ENCODE results near the gene SHFL.

SHFL gene

GRCh38 chr19:10134040-10134439 is 47.9 kb downstream of the SHFL start:
- DNase-seq (ENCODE audit: low spot score): no peak

DNA sequence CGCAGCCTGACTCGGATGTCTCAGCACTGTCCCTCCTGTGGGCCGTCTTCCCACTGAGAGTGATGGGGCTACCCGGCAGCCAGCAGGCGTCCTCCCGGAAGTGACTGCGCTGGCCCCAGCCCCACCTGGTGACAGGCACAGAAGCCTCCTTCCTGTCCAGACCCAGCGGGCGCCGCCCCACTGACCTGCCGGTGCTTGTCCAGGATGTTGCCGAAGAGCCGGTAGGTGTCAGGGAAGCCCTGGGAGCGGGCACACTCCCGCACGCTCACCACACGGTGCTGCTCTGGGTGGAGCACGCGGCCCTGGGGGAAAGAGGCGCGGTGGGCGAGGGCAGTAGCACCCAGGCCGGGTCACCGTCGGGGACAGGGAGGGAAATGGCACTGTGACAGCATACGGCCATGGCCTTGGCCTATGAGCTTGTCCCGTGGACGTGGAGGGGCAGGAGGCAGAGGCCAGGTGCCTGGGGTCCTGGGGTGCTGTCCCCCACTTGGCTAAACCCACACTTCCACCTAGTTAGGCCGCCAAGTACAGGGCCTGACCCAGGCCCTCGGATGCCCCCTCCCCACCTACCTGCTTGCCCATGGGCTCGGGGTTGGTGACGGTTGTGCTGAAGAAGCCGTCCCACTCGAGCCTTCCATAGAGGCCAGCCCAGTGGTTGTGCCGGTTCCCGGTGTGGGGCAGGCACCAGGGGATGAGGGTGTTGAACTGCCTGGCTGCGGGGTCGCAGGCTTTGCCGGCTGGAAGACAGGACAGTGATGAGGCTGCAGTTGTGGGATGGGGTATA is 49.6 kb downstream of the SHFL start:
- no peak for DNase-seq (ENCODE audit: low spot score)

GRCh38 chr19:10136936-10137335 is 50.8 kb downstream of the SHFL start:
- DNase-seq (ENCODE audit: low spot score): no peak

DNA sequence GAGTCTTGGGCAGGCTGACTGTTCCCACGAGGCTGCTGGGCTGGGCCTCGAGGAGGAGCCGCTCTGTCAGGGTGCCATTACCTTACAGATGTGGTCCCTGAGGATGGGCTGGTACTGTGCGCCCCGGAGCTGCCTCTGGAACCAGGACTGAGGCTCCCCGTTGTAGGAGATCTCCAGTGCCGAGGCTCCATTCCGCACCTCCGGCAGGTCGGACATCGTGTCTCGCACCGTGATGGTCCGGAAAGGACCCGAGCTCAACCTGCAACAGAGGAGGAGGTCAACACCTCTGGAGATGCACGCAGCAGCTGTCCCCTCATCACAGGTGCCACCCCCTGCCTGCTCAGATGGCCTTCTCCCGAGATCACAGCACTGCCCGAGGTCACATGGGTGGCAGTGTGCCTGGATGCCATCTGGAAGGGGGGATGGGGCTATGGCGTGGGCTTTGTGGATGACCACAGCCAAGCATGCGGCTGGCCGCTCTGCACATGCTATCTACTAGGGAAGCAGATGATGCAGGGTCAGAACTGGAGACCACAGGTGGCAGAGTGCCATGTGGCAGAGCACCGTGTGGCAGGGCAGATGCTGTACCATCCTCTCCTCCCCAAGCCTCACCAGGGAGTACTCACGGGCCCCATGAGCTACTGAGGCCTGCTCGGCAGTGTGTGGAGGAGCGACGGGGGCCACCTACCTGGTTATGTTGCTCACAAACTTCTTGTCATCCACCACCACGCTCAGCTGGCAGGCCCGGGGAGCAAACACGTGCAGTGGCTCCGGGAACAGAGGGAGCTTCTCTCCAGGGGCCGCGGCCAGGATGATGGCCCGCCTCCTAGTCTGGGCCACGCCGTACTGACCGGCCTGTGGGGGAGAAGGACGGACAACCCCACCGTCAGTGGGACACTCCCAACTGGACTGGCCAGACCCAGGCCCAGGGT is 51.9 kb downstream of the SHFL start:
- no peak for DNase-seq (ENCODE audit: low spot score)

DNA sequence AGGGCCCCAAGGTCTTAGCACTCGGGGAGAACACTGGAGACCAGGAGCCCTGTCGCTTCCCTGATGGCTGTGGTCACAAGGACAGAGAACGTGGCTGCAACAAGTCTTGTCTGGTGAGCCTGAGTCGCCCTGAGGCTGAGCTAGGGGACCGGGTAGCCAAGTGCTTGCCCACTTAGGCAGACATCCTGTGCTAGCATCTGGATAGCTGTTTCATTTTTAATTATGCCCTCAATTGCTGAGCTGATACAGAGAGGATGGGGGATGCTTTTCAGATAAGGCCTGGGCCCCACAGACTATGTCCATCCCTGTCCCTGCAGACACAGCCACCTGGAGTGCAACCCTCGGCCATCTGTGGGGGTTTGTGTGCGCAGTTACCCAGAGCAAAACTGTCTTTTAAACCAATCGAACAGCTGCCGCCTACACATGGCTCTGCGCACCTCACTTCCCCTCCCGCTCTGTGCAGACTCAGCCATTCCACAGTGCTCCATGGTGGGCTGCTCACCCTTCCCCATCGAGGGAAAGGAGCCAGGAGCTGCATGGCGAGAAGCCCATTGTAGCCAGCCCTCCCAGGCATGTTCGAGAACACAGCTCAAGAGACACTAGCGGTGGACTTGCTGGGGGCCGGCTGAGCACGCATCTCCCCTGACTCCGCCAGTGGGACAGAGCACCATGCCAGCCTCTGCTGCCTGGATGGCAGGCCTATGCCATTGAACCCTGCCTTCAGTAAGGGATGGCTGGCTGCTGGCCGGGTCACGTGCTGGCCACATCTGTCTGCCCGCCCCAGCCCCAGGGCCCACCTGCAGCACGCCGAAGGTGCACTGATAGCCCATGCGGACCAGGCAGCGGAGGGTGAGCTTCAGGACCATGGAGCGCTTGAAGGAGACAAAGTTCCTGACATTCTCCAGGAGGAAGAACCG is 53.0 kb downstream of the SHFL start:
- no peak for DNase-seq (ENCODE audit: low spot score)

DNA sequence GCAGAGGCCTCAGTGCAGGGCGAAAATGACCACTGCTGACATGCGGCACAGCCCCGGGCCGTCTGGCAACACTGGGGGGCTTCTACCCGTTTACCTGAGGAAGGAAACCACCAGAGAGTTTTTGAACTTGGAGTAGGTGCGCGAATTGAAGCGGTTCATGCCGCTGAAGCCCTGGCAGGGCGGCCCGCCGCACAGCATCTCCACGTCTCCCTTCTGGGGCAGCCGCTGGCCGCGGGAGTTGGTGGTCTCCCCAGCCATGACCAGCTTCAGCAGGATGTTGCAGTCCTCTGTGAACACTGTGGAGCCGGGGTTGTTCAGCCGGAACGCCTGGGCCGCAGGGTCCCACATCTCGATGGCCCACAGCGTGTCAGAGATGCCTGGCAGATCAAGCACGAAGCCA is 53.8 kb downstream of the SHFL start:
- no peak for DNase-seq (ENCODE audit: low spot score)

DNA sequence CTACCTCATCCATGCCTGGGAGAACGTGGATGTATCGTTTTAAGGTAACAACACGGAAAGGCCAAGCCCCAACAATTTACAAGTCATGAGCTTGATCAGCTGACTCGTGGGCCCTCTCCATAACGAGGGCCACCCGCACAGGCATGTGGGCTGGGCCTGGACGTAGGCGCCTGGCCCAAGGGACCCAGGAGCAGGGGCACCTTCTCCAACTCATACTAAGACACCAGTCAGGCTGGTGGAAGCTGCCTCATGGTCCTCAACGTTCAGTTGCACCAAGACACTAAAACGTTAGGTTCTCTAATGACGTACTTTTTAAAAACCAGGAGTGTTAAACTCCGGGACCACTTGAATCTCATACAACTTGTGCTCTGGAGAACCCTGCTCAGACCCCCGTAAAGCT is 55.4 kb downstream of the SHFL start:
- no peak for DNase-seq (ENCODE audit: low spot score)

- no peak for DNase-seq (ENCODE audit: low spot score)
Measured at GRCh38 chr19:10141973-10142372, 55.9 kb downstream of the SHFL start.
